Superior temporal gyrus (tissue), 1 donor: ENCODE results near the gene ZMYM3.
A peak's percentile ranks its signal among the peaks of the same experiment; 100 is the strongest.

Experiments used
- DNase-seq: peaks from one replicate; pipeline ENCODE4 v3.0.0-alpha.2; 2016; ENCODE audit errors: extremely low spot score

The ZMYM3 gene

DNA sequence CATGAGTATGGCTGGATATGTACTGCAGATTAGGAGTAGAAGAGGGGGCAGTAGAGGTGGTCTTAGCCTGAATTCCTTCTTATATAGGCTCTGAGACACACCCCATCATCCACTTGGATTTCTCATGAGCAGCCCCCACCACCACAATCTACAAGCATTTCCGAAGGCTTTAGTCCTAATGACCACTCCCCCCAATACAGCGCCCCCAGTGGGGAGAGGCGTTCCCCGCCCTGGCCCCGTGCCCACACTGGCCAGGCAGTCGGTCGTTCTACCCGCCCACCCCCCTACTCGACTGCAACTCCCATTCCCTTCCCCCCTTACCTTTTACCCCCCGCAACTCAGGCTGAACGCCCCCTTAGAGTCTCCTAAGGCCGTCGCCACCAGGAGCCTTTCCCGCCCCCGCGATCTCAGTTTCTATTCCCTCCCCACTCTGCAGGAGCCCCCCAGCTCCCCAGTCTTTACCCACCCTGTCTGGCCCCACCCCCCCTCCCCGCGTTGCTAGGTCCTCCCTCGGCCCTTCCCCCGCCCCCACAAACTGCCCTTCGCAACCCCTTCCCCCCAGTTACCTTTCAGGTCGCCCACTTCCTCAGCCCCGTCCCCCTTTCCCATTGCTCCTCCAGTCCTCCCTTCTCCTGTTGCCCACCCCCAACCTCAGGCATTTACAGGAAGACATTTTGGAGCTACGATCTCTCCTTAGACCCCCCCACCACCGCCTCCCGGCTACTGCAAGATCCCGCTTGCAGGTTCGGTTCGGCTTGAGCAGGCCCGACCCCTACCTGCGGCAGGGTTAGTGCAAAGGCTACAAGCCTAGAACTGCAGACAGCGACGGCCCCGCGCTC lies 468 bp downstream of the ZMYM3 start:
- peak; percentile 13 for DNase-seq

DNA sequence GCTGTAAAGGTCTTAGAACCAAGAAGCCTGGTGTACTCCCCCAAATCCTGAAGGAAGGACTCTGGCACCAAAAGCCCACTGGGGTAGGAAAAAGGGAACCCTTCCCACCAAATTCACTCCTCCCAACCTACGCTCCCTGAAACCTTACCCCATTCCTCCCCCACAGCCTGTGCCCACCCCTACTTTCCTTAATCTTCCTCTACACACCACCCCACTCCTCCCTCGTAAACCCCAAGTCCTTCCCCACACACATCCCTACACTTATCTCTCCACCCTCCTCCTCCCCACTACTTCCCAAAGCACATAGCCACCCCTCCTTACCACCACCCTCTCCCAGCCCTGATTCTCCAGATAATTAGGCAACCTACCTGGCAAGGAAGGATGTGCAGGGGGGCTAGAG lies 1.7 kb downstream of the ZMYM3 start:
- DNase-seq: no peak

DNA sequence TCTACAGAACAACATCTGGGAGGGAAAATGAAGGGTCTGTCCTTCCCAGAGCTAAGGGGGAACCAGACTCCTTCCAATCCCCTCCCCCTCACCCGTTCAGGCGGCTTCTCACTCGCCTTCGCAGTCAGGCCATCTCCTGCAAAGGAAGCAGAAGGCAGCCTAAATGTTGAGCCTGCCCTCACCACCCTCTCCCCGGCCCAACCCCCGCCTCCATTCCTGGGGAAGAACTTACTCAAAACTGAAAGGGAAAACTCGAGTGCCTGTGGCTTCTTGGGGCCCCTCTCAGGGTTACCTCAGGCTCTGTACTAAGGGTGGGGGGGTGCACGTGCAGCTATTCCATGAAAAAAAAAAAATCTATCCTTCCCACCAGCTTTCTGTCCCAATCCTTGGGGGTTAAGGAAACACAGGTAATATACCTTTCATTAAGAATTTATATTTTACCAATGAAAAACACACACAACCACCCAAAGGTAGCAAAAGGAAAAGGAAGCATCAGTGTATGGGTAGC lies 2.4 kb downstream of the ZMYM3 start:
- no peak for DNase-seq

DNA sequence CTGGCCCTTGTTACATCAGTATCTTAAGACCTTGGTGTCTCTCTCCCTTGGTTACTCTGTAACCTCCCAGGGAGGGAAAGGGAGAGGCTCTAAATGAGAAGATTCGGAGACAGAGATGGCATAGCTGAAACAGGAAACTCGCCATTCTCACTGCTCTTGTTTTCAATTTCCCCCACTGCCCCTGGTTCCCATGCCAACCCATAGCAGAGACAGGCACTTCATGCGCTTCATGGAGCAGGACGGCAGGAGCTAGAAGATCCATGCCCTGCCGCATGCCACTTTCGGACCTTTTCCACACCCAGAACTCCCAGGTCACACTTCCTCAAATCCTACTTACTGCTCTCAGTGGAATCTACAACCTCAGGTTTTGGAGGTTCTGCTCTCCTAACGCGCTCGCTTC lies 3.1 kb downstream of the ZMYM3 start:
- no peak for DNase-seq

DNA sequence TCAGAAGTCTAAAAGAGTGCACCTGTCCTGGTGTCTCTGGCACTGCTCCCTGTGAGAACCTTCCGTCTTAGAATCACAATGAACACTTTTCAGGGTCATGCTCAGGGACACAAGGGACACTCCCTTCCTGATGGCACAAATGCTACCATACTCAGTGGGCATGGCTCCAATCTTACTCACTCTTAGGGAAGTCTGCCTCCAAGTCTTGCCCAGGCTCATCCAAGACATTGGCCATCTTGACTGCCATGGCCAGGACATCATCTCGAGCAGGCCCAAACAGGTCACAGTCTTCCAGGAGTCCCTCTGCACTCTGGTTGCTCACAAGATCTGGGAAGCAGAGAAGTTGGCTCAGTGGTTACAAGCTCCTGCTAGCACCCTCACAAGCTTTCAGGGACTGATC lies 8.8 kb downstream of the ZMYM3 start:
- DNase-seq: no peak

DNA sequence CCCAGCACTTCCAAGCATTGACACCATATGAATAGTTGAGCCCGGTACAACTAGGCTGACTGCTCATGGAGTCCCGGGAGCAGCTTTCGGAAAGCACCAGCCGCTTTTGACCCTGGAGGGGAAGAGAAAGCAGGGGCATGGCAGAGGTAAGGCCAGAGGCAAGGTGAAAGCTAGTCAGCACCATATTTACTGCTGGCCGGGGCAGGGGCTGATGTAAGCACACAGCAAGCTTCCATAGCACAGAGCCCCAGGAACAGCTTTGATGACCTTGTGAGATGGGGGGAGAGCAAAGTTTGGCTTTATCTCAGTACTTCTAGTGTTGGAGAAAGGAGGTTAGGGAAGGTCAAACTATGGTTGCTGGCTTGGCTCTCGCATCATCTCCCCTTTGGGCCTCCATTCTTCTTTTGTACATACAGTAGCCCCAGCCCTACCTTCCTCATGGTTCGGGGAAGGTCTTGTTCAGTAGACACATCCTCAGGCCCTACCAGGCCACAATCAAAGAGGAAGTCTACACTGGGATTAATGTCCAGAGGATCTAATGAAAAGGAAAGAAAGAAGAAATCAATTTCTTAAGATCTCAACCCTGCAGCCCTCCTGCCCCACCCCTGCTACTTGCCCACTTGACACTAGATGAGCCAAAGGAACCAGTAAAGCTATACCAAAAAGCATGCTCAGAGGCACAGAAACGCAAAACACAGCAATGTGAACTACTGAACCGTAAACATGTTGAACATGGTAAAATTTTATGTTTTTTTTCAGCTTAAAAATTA lies 9.4 kb downstream of the ZMYM3 start:
- DNase-seq: no peak

DNA sequence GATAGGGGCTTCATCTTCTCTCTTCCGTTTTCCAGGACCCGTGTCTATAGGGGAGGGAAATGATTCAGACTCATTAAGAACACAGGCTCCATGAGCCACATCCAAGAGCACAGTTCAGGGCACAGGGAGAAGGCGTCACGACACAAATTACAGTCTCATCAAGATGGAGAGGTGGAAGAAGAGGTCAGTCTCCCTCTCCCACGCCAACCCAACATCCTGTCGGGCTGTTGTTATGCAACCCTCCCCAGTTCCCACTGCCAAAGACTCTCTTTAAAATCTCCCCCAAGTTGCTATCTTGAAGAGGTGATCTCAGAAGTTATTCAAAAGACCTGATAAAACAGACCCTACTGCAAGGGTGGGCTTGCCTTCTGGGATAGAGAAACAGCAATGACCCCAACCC lies 12.6 kb downstream of the ZMYM3 start:
- DNase-seq: no peak

DNA sequence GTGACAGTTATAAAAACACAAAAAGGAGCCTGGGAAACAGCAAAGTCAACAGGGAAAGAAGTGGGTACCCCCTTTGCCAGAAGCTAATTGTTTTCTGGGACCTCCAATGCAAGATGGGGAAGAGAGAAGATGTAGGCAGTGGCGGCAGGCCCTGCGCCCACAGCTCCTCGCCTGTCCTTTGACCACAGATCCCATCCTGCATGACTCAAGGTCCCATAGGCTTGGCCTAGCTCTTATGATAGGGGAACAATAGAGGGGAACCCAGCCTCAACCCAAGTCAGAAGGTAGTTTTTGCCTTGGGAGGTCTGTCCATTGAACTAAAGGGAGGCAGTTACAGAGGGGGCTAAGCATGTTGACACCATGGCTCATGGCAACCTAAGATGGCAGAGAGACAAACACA lies 14.2 kb downstream of the ZMYM3 start:
- DNase-seq: no peak

DNA sequence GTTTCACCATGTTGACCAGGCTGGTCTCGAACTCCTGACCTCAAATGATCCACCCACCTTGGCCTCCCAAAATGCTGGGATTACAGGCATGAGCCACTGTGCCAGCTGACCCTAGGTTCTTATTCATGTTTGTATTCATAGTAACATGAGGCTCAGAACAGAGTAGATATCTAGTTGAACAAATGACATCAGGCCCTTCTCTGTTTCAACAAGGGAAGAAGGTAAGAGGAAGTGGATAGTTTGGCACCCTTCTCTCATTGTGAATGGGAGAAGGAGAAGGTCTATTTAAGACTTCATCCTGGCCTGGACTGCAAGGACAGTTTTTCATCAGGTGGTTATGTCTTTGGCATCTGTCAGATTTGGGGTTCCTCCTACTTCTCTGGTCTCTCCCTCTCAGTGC lies 17.1 kb downstream of the ZMYM3 start:
- no peak for DNase-seq

DNA sequence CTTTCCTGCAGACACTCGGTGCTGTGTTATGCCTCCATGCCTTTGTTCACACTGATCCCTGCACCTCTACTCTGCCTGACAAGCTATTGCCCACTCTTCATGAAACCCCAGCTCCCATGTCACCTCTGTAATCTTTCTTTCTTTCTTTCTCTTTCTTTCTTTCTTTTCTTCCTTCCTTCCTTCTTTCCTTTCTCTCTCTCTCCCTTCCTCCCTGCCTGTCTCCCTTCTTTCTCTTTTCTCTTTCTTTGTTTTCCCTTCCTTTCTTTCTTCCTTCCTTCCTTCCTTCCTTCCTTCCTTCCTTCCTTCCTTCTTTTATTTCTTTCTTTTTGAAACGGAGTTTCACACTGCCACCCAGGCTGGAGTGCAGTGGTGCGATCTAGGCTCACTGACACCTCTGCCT lies 18.5 kb downstream of the ZMYM3 start:
- no peak for DNase-seq

DNA sequence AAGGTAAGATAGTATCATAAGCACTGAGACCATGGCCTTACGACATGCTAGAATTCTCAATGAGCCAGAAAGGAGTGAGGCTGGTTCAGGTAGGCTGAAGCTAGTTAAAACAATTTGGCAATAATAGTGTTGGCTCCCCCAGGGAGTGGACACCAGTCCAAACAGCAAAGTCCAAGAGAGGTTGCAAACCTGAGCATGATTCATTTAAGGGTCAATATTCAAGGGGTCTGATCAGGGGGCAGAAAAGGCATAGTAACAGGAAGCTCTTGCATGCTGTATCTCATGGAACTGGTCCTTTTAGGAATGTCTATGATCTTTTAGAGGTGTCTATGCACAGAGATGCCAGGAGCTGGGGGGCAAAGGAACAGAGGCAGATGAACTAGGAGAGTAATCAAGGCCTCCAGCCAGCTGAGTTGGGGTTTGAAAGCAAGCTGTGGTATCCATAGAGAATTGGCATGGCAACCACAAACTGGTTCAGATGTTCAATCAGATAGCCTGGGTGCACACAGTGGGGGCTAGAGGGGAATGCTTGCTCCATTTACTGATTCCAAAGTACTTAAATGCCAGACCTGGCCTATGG lies 25.8 kb downstream of the ZMYM3 start:
- no peak for DNase-seq

DNA sequence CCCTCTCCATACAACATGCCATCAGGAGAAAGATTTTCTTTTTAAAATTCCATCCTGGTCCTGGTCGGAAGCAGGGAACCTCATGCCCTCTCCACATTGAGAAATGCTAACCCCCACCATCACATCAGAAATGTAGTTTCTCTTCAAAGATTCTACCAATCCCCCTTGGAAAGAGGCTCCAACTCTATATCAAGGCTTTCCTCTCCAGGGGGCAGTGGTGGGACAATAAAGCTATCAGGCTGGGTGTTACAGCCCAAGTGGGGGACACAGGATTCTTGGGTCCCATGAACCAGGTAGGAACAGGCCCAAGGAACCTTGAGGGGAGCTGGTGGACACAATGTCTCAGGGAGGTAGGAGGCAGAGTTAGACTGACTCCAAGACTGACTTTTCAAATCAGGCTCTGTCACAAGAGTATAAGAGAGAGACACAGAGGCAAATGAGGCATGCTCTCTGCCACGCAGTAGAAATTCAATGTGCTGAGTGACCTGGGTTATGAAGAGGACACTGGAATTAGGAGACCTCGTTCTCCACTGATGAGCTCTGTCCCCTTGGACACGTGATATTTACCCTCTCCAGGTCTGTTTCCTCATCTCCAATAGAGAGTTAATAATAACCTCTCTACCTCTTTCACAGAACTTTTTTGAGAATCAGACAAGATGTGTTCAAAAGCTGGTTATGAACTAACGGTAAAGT lies 26.4 kb downstream of the ZMYM3 start:
- DNase-seq: no peak

DNA sequence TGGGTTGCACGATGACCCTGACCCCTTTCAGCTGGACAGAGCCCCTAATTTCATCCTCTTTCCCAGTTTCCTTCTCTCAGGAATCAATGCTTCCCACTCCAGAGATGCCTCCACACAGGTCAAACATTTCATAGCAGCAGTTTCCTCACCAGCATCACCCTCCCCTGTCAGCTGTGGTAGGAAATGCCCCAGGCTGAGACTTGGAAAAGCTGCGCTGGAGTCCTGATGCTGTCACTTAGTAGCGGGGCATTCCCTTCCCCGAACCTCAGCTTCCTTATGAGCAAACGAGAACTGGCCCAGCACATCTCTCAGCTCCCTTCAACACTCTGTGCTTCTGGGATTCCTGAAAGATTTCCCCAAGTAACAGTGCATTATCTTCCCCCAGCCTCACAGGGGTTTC lies 28.3 kb downstream of the ZMYM3 start:
- no peak for DNase-seq

DNA sequence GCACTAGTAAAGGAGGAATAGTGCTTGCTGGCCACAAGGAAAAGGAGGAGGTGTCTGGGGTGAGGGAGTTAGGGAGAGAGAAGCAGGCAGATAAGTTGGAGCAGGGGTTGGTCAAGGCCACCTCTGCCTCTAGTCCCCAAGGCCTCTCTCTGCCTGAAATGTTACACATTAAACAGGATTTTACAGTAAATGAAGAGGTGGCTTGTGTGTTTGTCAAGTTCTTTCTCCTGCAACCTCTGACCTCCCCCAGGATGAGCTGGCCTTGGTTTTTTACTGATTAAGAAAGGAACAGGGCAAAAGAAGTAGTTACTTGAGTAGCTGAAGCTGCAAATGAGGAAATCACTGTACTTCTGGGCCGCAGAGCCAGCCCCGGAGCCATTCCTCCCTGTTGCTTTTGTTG lies 28.9 kb downstream of the ZMYM3 start:
- DNase-seq: no peak

DNA sequence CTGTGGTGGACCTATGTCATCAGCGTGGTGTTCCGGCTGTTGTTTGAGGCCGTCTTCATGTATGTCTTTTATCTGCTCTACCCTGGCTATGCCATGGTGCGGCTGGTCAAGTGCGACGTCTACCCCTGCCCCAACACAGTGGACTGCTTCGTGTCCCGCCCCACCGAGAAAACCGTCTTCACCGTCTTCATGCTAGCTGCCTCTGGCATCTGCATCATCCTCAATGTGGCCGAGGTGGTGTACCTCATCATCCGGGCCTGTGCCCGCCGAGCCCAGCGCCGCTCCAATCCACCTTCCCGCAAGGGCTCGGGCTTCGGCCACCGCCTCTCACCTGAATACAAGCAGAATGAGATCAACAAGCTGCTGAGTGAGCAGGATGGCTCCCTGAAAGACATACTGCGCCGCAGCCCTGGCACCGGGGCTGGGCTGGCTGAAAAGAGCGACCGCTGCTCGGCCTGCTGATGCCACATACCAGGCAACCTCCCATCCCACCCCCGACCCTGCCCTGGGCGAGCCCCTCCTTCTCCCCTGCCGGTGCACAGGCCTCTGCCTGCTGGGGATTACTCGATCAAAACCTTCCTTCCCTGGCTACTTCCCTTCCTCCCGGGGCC lies 29.7 kb downstream of the ZMYM3 start:
- no peak for DNase-seq

DNA sequence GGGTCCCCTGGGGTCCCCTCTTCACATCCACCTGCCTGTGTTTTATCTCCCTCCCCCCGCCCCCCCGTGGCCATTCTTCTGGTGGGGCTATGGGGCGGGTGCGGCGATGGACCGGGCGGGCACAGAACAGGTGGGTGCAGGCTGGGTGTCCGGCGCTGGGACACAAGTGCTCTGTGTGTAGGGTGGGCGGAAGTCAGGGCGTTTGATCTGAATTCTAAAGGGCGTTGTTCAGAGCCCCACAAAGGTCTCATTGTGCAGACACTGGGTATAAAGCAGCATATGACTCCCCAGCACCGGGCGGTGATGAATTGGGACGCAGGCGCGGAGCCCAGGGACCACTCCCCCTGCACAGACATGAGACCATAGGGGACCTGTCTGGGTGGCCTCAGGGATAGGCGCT lies 31.0 kb downstream of the ZMYM3 start, which contains the start of gene GJB1:
TSS of gene GJB1 (plus strand) at position 296 of the 400 bp plus-strand sequence. CDS start 484 bp downstream, outside the sequence.
- peak; percentile 83 for DNase-seq

DNA sequence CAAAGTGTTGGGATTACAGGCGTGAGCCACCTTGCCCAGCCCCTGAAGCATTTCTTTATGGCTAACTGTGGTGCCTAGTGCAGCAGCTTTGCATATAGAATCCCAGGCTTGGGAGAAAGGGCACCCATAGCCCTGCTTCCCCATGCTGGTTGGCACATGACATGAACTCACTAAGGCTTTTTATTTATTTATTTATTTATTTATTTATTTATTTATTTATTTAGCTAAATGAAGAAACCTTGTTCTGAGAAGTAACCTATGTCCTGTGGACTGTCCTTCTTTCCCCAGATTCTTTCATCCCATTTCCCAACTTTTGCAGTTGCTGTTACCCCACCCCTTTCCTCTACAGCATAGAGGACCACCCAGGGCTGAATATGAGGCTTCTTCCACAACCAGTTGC lies 32.8 kb downstream of the ZMYM3 start:
- no peak for DNase-seq

DNA sequence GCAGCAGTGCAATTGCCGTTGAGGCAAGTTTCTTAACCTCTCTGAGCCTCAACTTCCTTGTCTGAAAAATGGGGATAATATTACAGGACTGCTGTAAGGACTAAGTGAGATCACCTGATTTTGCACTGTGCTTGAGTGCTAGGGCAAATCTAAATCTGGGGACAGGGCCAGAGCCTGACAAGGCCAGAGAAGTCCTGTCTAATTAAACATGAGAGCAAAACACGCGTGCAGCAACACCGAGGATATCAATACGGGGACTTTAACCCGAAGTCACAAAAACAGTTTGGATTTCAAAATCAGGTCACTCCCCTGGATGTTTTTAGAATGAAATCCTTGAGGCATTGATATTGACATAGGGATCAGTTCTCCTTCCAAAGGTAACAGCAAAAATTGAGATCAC lies 36.6 kb downstream of the ZMYM3 start:
- no peak for DNase-seq

DNA sequence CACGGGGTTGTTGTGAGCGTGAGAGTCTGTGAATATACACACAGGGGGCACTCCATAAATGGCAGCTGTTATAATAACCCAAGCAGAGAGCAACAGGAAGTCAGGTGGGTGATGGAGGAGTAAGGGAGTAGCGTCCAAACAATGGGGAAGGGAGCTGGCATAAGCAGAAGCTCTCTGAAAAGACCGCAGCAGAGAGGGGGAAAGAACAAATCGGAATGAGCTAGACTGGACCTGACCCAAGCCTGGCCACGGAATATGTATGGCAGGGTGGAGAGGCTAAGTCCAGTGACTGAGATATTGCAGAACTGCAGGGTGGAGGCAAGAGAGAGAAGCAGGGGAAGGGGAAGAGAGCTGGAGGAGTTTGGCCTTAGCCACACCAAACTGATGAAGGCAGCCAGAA lies 37.5 kb downstream of the ZMYM3 start:
- no peak for DNase-seq

DNA sequence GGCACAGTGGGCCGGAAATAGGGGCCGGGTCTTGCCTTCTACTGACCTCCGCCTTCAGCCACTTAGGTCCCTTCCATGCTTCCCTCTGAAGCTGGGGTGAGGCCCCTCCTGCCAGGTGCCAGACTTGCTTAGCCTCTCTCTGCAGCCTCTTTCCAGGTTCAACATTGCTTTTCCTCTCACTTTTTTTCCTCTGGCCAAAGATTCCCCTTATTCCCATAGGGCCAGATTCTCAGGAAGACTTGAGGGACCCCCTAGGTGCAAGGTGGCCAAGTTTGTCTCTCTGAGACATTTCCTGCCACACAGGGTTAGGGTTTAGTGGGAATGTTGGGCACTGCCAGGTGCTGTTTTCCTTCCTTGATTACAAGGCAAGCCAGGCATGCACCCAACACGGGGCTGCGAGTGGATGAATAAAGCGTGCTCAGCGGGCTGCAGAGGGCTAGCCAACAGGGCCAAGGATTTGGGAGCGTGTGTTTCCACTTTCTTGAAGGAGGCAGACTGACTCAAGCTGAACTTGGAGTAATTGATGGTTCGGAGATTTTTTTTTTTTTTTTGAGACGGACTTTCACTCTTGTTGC lies 38.5 kb downstream of the ZMYM3 start:
- DNase-seq: no peak
